ENCODE results near the gene ADPRM.

- no peak for TF ChIP-seq CTCF (conservative IDR thresholded peaks at IDR 0.05; ENCODE audit: low read depth in 2 of 2)
- no peak for TF ChIP-seq ETS1 (IDR thresholded peaks at IDR 0.05)
Measured at GRCh38 chr17:10724546-10725195, 27.3 kb downstream of the ADPRM start.
